Activated T-helper 1 cell treated with Interleukin-2 at 50 U/mL for 16 hours (primary cell): ENCODE data around the gene NAA25.
"Not testable (repeated sequence)": the region's sequence is repeated elsewhere in the genome, so short reads cannot be mapped to it uniquely, and the experiment has no call there.

ENCODE experiments used
- DNase-seq: peaks from one replicate; pipeline ENCODE4 v3.0.0-alpha.2; 2020; ENCODE audit warnings: low read depth

The NAA25 gene

DNA sequence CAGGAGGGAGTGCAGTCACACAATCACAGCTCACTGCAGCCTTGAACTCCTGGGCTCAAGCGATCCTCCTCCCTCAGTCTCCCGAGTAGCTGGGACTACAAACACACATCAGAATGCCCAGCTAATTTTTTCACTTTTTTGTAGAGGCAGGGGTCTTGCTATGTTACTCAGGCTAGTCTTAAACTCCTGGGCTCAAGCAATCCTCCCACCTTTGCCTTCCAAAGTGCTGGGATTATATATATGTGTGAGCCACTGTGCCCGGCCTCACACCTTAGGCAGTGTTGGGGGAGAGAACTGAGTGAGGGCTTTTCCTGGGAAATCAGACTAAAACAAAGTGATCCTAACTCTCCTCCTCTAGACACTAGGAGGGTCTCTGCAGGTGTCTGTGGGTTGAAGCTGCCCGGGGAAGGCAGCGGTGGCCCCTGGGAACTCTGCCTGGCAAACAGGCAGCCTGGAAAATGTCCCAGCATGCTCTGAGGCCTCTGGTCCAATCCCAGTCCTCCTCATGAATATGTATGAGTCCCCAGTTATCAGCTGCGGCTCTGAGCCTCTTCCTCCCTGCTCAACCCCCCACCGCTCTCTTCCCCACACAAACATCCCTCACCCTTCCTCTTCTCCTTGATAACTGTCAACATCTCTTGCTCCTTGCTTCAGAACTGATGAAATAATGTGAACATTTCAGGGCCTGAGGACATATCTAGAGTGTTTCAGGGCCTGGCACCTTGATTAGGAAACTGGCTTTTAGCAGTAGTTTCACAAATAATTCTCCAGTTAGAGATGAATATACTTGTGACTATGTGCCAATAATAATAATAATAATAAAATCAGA lies 7.9 kb upstream of the NAA25 start:
- no peak for DNase-seq

DNA sequence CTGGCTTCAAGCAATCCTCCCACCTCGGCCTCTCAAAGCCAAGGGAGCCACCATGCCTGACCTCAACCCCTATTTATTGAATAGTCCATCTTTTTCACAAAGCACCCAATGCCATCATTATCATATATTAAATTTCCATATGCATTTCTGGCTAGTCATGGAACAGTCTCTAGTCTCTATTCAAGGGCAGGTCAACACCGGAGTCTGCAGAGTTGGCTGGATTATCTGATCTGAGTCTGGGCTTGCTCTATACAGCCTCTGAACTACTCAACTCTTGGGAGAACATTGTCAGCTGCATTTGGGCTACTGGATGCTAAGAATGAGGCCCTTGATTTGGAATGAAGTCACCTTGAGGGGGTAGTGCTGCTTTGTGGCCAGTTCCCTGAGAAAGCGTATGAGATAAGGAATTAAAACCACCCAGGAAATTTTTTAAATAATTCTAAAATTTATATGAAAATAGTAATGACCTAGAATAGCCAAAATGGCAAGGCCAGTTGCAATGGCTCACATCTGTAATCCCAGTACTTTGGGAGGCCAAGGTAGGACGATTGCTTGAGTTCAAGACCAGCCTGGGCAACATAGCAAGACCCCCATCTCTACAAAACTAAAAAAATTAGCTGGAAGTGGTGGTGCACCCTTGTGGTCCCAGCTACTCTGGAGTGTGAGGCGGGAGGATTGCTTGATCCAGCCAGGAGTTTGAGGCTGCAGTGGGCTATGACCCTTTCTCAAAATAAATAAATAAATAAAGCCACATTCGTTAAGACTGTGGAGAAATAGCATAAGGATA lies 6.9 kb upstream of the NAA25 start:
- DNase-seq, result no peak

DNA sequence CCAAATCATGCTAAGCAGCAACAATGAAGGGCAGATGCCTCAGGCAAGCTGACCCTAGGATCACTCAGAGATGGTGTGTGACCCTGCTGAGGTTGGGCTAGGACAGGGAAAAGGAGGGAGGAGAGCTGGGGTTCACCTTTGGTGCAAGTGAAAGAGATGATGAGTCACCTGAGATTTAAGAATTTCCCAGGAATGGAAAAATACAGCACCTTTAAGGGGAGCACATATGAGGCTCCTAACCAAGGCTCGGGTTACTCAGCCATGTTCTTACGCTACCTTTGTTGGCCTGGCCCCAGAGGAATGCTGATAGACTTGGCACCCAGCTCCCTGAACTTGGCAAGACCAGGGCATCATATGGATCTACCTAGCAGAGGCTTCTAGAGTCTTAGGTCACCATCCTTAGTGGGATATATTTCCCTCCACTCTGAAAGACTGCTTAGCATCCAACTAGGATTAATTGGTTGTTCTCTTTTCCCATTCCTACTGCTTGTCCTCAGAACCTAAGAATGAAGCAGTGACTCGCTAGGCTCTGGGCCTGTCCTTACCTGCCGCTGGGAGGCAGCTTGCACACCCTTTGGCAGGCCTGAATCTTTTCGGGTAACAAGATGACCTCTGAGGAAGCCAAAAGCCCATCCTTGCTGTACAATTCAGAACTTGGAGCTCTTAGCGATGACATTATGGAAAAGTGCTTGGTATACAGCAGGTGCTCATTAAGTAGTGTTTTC lies 4.0 kb upstream of the NAA25 start:
- no peak for DNase-seq

DNA sequence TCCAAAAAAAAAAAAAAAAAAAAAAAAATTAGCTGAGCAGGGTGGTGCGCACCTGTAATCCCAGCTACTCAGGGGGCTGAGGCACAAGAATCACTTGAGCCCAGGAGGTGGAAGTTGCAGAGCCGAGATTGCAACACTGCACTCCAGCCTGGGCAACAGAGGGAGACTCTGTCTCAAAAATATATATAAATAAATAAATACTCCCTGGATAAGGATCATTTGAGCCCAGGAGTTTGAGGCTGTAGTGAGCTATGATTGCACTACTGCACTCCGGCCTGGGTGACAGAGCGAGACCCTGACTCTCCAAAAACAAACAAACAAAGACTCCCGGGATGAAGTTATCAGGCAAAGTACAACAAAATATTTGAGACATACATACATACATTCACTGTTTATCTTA lies 3.3 kb upstream of the NAA25 start:
- DNase-seq, result no peak

DNA sequence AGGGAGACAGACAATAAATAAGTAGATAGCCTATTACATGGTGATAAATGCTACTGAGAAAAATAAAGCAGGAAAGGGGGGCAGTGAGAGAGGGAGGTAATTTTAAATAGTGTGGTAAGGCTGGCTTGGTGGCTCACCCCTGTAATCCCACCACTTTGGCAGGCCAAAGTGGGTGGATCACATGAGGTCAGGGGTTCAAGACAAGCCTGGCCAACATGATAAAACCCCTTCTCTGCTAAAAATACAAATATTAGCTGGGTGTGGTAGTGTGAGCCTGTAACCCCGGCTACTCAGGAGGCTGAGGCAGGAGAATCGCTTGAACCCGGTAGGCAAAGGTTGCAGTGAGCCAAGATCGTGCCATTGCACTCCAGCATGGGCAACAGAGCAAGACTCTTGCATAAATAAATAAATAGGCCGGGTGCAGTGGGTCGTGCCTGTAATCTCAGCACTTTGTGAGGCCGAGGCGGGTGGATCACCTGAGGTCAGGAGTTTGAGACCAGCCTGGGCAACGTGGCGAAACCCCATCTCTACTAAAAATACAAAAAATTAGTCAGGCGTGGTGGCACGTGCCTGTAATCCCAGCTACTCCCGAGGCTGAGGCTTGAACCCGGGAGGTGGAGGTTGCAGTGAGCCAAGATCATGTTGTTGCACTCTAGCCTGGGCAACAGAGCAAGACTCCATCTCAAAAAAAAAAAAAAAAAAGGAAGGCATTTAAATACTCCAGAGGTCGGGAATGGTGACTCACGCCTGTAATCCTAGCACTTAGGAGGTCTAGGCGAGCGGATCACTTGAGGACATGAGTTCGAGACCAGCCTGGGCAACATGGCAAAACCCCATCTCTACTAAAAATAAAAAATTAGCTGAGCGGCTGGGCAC lies 2.4 kb upstream of the NAA25 start:
- DNase-seq, result not testable (repeated sequence)

DNA sequence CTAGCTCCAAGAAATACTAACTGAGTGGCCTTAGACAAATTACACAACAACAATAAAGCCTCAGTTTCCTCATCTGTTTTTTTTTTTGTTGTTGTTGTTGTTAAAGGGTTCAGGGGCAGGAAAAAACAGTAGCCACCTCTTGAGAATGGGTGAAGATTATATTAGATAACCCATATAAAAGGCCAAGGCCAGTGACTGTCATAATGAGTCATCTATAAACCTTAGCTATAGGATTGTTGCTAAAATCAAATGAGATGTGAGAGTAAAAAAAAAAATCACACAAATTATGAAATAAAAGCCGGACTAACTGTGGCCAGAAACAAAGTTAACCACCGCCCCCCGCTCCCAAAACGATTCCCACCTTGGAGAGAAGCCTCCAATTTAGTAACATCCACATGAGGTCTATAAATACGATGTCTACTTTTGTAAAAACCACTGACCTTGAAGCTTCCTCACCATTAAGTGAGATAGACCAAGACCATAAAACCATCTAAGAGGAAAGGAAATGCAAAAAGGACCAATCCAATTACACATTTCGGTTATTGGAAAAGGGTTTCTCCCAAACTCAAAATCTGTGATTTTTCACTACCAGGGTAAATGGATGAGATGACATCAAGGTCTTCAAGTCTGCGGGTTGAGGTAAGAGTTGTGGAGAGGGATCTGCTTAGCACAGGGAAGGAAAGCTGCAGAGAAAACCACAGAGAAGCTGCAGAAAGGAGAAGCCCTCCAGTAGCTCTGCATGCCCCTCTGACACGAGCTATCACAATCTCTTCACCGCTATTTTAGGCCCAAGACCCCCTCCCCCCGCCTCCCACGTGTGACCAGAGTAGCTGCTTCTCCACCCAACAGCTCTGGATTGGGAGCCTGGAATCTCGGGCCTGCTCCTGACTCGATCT lies 1.0 kb downstream of the NAA25 start:
- no peak for DNase-seq

DNA sequence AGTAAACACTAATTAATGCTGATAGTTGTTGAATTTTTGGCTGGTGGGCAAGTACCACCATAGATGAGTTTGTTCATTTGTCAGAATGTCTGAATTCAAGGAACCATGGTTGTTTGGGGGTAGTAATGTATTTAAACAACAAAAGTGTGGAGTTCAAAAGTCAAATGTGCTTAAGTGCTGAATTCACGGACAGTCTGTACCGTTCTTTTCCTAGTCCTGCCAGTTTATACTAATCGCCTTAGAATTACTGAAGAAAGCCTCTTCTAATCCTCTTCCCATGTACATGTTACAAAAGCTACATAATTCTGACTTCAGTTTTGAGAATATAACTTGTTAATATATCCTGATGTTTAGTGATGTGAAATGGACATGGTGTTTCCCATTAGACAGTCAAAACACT lies 2.7 kb downstream of the NAA25 start:
- no peak for DNase-seq

DNA sequence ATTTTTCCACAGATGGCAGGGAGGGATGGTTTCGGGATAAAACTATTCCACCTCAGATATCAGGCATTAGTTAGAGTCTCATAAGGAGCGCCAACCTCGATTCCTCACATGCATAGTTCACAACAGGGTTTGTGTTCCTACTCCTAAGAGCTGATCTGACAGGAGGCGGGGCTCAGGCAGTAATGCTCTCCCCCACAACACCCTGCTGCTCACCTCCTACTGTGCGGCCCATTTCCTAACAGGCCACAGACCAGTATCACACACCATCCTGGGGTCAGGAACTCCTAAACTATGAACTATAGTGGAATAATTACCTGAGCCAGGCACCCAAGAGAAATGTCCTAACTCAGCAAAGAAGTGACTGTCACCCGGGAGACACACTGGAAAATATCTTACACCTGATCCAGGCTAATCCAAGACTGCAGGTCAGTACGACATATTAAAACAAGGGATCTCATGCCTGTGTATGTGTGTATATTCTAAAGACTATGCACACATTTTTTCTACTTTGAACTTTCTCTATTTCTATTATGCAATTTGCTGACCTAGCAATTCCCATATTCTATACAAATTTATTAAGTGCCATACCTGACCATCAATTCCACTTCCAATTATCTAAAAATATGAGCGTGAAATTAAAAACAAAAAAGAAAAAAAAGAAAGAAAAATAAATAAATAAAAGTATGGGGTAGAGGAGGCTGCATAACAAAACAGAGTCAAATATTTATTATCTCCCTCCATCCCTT lies 4.7 kb downstream of the NAA25 start:
- no peak for DNase-seq

DNA sequence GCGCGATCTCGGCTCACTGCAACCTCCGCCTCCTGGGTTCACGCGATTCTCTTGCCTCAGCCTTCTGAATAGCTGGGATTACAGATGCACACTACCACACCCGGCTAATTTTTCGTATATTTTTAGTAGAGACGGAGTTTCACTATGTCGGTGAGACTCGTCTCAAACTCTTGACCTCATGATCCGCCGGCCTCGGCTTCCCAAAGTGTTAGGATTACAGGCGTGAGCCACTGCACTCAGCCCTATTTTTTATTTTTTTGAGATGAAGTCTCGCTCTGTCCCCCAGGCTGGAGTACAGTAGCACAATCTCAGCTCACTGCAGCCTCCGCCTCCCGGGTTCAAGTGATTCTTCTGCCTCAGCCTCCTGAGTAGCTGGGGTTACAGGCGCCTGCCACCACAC lies 5.8 kb downstream of the NAA25 start:
- DNase-seq, result not testable (repeated sequence)

DNA sequence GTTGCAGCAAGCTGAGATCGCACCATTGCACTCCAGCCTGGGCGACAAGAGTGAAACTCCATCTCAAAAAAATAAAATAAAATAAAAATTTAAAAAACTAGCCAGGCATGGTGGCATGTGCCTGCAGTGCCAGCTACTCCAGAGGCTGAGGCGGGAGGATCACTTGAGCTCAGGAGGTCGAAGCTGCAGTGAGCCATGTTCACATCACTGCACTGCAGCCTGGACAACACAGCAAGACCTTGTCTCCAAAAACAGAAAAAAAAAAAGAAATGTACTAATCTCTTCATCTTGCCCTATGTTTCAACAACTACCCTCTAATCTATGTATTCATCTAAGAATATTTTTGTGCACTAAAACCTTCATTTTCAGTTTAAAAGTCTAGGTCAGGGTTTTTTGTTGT lies 6.5 kb downstream of the NAA25 start:
- DNase-seq, result no peak

DNA sequence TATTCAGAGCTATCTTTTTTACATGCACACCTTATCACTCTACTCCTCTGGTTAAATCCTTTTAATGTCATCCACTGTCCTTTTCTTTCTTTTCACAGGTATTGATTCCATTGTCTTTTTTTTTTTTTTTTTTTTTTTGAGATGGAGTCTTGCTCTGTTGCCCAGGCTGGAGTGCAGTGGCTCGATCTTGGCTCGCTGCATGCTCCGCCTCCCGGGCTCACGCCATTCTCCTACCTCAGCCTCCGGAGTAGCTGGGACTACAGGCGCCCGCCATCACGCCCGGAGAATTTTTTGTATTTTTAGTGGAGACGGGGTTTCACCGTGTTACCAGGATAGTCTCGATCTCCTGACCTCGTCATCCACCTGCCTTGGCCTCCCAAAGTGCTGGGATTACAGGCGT lies 8.1 kb downstream of the NAA25 start:
- not testable (repeated sequence) for DNase-seq

DNA sequence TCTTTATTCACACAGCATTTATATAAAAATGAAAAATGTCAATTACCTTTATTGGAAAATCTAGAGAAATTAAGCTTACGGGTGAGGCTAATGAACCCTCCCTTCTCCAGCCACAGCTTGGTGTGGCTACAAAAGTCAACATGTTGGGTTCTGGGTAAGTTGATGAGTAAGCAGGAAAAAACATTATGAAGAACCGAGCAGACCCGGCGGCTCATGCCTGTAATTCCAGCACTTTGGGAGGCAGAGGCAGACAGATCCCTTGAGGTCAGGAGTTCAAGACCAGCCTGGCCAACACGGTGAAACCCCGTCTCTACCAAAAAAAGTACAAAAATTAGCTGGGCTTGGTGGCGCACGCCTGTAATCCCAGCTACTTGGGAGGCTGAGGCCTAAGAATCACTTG lies 10.9 kb downstream of the NAA25 start:
- DNase-seq, result no peak

DNA sequence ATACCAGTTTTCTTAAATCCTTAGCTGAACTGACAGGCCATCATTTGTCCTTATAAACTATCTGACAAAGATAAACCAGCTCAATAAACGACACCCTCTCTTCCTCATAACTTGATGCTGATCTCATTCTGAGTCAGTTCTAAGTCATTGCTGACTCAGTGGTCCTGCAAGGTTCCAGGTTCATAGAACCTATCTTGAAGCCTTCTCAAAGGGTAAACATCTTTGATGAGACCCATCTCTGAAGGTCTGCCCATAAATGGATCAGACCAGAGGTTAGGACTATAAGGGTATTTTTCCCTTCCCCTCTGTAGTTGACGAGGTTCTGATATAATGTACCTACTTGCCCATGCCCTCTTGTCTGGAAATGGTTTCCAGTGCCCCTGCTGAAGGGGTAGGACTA lies 11.9 kb downstream of the NAA25 start:
- DNase-seq, result no peak

DNA sequence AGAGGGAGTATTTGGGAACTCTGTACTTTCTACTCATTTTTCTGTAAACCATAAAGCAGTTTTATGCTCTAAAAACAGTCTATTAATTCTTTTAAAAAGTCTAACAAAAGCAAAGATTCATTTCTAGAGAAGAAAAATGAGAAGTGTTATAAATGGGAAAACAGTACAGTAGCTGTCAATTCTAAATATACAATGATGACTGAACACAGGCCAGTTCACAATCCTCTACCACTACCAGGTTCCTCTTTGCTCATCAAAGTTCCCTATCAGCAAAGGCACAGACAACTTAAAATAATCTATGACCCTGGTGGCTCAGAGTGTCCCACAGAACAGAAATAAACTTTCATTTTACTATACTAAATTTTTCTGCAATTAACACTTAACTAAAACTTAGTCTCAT lies 12.5 kb downstream of the NAA25 start:
- no peak for DNase-seq

DNA sequence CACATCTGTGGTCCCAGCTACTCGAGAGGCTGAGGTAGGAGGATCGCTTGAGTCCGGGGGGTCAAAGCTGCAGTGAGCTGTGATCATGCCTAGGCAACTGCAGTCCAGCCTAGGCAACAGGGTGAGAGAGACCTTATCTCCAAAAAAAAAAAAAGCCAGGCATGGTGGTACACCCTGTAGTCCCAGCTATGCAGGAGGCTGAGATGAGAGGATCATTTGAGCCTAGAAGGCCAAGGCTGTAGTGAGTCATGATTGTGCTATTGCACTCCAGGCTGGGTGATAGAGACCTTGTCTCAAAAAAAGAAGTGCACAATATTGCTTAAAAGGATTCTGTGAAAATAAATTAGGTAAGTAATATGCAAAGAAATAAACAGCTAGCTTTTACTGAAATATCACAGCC lies 17.0 kb downstream of the NAA25 start:
- no peak for DNase-seq

DNA sequence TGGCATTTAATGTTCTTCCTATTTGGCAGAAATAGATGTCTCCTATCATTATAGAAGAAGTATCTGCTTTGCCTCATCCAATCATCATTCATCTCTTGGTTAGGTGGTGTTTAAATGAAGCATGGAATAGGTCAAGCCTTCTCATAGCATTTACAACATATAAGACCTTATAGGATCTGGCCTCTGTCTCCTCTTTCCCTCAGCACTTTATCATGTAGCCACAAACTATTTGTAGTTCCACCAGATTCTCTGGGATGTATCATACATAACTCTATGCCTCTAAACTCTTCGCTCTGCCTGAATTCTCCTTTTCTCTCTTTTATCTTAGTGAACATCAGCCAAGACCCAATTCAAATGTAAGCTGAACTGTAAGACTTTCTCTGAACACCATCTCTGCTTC lies 20.7 kb downstream of the NAA25 start:
- no peak for DNase-seq

DNA sequence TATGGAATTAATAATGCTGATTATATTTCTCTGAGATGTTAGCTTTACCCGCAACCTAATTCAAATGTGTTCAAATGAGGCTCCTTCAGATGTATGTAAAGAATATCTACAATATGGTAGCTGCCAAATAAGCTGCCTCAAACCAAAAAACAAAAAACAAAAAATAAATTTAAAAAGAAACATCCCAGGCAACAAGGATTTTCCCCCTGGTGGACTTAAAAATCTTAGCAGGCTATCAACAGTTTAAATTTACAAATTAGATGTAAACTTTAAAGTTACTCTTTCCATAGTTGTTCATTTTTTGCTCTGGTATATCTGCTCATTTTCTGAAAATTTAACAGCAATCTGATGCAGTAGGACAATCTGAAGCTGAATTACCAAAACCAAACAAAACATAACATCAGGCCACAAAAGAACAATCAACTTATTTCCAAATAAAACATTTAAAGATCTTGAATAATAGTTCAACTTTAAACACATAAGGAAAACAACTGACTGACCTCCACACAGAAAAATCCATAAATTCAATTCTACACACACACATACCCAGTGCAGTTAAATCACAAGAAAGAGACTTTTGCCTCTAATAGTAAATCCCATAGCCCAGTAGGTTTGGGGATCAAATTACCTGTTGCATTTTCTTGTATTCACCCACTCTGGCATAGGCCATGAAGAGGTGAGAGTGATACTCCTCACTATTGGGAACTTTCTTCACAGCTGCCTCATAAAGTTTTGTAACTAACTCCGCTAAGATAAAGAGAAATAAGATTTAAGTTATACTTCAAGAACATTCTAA lies 21.3 kb downstream of the NAA25 start:
- no peak for DNase-seq

DNA sequence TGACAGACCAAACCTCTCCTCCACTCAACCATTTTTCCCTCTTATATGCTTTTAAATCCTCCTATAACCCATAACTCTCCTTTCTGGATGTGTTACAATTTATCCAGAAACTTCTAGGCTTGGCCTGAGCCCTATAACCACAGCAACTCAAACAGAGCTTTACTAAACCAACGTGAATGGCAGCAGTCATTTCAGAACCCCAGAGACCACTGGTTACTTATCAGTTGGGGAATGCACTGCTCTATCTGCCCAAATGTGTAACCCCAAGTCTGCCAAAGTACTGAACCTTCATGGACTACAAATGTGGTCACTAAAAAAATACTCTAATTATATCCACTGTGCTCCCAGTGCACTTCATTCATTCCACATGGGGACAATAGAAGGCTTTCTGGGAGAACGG lies 42.0 kb downstream of the NAA25 start:
- no peak for DNase-seq

DNA sequence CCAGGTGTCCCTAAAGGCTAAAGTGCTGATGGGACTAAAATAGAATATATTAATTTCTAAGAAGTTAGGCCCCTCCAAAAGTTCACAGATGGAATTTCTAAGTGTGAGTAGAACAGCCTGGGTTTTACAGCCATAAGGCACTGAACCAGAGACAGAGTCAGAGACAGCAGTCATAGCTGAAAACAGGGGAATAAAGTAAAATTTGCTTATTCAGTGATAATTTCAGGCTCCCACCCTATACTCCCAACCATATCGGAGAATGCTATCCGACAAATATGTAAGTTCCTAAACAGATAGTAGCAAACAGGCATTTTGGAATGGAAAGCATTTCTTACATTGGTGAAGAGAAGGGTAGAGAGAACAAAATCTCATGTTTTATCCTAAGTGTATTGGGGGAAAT lies 45.3 kb downstream of the NAA25 start:
- DNase-seq, result no peak
